GM20000 (cell line): ENCODE data around the gene SPECC1L.
"Not testable (repeated sequence)": the region's sequence is repeated elsewhere in the genome, so short reads cannot be mapped to it uniquely, and the experiment has no call there.

ENCODE experiments used
- DNase-seq: peaks from one replicate; pipeline ENCODE4 v3.0.0; 2012; ENCODE audit warnings: low spot score
- CTCF ChIP-seq: IDR thresholded peaks from 2 replicates; pipeline ENCODE4 v1.5.1; 2012; ENCODE audit warnings: mild to moderate bottlenecking, control low read depth; ENCODE audit errors: extremely low read depth, missing control alignments

The SPECC1L gene

GRCh38 chr22:24303007-24303406, 32.4 kb downstream of the SPECC1L start:
- DNase-seq, result no peak

GRCh38 chr22:24304062-24304675, 33.5 kb downstream of the SPECC1L start:
- no peak for TF ChIP-seq CTCF
- DNase-seq, result no peak

More at GRCh38 chr22:24303007-24303406, 32.4 kb downstream of the SPECC1L start:
- no peak for TF ChIP-seq CTCF

GRCh38 chr22:24305260-24305692, 34.6 kb downstream of the SPECC1L start:
- no peak for TF ChIP-seq CTCF
- no peak for DNase-seq

- TF ChIP-seq CTCF, result no peak
- DNase-seq, result no peak
These were observed 40.3 kb downstream of the SPECC1L start for GRCh38 chr22:24310969-24311368.

- no peak for TF ChIP-seq CTCF
- DNase-seq, result no peak
These were observed 44.8 kb downstream of the SPECC1L start for GRCh38 chr22:24315367-24315966.

- not testable (repeated sequence) for DNase-seq
These were observed 45.6 kb downstream of the SPECC1L start for GRCh38 chr22:24316264-24316663.

GRCh38 chr22:24317511-24317910, 46.9 kb downstream of the SPECC1L start:
- not testable (repeated sequence) for DNase-seq

GRCh38 chr22:24319451-24319850, 48.8 kb downstream of the SPECC1L start:
- no peak for TF ChIP-seq CTCF
- DNase-seq, result no peak
